Natural killer cell (primary cell): Measurements from ENCODE around the gene GEN1. TPM values are rescaled to one million over a fixed set of nuclear protein-coding genes. Genes with fewer than 3 reads are reported as not detected.

ENCODE experiments used
- ATAC-seq, 3 donors: fragments of 150-1000 bp in 2 of 3; fragments of 200-7000 bp in 1 of 3; cut with Tn5 transposase; 1 replicate in 1 of 3; 2 replicates in 2 of 3; pipeline ENCODE4 v1.10.0; 2021; ENCODE audit warnings: mild to moderate bottlenecking in 2 of 3, moderate library complexity in 2 of 3
- DNase-seq, 2 donors: peaks; one replicate each; pipeline versions ENCODE4 v3.0.0 to v3.0.0-alpha.2; 2013 to 2021; ENCODE audit warnings: mixed read lengths in 1 of 2
- H3K27ac ChIP-seq: one replicate; pipeline ENCODE4 v1.5.1; 2013; ENCODE audit warnings: mild to moderate bottlenecking, low read length
- H3K27me3 ChIP-seq: one replicate; pipeline ENCODE4 v1.6.1; 2013; ENCODE audit warnings: low read length; ENCODE audit not compliant: control insufficient read depth, insufficient read depth
- H3K36me3 ChIP-seq: one replicate; pipeline ENCODE4 v1.6.1; 2013; ENCODE audit warnings: low read length; ENCODE audit not compliant: control insufficient read depth, insufficient read depth
- H3K4me1 ChIP-seq: one replicate; pipeline ENCODE4 v1.6.1; 2013; ENCODE audit warnings: low read length; ENCODE audit not compliant: control insufficient read depth, insufficient read depth
- H3K4me3 ChIP-seq: one replicate; pipeline ENCODE4 v1.5.1; 2013; ENCODE audit warnings: low read length
- H3K9me3 ChIP-seq: one replicate; pipeline ENCODE4 v1.6.1; 2013; ENCODE audit warnings: low read length; ENCODE audit not compliant: control insufficient read depth, insufficient read depth
- H3K27ac Mint-ChIP-seq, 2 donors: one replicate each; pipeline ENCODE4 v1.8.0; 2022; ENCODE audit warnings: mild to moderate bottlenecking in 2 of 2, mixed read lengths in 2 of 2, moderate library complexity in 1 of 2
- H3K27me3 Mint-ChIP-seq, 2 donors: one replicate each; pipeline ENCODE4 v1.8.0; 2022; ENCODE audit warnings: low read depth in 2 of 2, mixed read lengths in 2 of 2
- H3K36me3 Mint-ChIP-seq: one replicate; pipeline ENCODE4 v1.8.0; 2022; ENCODE audit warnings: mixed read lengths
- H3K4me1 Mint-ChIP-seq, 2 donors: one replicate each; pipeline ENCODE4 v1.8.0; 2022; ENCODE audit warnings: mixed read lengths in 2 of 2
- H3K4me3 Mint-ChIP-seq: one replicate; pipeline ENCODE4 v1.8.0; 2022; ENCODE audit warnings: mild to moderate bottlenecking, moderate library complexity, mixed read lengths
- H3K9me3 Mint-ChIP-seq, 2 donors: one replicate each; pipeline ENCODE4 v1.8.0; 2022; ENCODE audit warnings: mixed read lengths in 2 of 2
- WGBS: methylation state at CpG from one replicate; pipeline ENCODE4 v1.1.7; 2013; ENCODE audit warnings: missing lambda C conversion rate; ENCODE audit not compliant: insufficient coverage; 5-methylcytosine and 5-hydroxymethylcytosine counted together
- intact Hi-C: fragments of 100-400 bp; cut with micrococcal nuclease; formaldehyde crosslinking; loops from one replicate; pipeline ENCODE4 v1.14.2; 2022
- total RNA-seq, 4 donors: library from RNA; stranded (reverse); fragments of 120-200 nt in 1 of 4; gene quantifications; one replicate each; pipeline versions ENCODE4 v1.2.3 to v1.2.4, GENCODE V29; 2013 to 2022
- TF ChIP-seq, protein P1 (sequence below): fragments of 200-600 bp; IDR thresholded peaks from one replicate; pipeline ENCODE4 v1.8.0; 2022; ENCODE audit warnings: antibody characterized with exemption

The GEN1 gene
- total RNA-seq, 3 donors from 2014 or later (not counting 1 experiment from before 2014, with no cell fraction given), result 11.1 to 19.0 (median 17.3) TPM

DNA sequence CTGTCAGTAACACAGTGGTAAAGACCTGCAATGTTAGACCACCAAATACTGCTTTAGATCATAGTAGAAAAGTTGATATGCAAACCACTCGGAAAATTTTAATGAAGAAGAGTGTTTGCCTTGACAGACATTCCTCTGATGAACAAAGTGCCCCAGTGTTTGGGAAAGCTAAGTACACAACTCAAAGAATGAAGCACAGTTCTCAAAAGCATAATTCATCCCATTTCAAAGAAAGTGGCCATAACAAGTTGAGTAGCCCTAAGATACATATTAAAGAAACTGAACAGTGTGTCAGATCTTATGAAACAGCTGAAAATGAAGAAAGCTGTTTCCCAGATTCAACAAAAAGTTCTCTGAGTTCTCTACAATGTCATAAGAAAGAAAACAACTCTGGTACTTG lies 27.5 kb downstream of the GEN1 start:
- peaks cover 9% of the 10 kb centered on the region for H3K36me3 ChIP-seq
- whole genome bisulfite sequencing, result 87% methylated on average over 1 of the region's 1 CpG

DNA sequence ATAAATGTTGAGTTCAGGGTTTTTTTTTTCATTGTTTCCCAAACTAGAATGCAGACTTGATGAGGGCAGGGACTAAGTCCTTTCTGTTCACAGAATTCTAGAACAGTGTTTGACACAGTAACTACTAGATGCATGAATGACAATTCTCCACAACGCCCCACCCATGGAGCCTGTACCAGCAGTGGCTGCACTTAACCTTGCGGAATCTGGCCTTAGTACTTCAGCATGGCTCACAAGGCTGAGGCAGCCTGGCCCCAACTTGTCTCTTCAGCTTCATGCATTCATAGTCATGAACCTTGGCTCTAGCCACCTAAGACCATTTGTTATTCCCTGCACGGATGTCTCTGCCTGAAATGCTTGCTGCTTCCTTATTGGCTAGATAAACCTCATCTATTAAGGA lies 32.8 kb downstream of the GEN1 start:
- no peak overlapping the region for H3K4me3 Mint-ChIP-seq
- no peaks in the 10 kb centered on the region for H3K9me3 ChIP-seq
- no peaks in the 10 kb centered on the region for H3K4me1 ChIP-seq
- no peaks in the 10 kb centered on the region for H3K9me3 Mint-ChIP-seq
- intact Hi-C loops, result no loop called here
- DNase-seq (no peak), ATAC-seq (no peak)
- peaks cover 11 to 13% of the 10 kb centered on the region in 2 donors for H3K27me3 Mint-ChIP-seq
- TF ChIP-seq, protein P1, sequence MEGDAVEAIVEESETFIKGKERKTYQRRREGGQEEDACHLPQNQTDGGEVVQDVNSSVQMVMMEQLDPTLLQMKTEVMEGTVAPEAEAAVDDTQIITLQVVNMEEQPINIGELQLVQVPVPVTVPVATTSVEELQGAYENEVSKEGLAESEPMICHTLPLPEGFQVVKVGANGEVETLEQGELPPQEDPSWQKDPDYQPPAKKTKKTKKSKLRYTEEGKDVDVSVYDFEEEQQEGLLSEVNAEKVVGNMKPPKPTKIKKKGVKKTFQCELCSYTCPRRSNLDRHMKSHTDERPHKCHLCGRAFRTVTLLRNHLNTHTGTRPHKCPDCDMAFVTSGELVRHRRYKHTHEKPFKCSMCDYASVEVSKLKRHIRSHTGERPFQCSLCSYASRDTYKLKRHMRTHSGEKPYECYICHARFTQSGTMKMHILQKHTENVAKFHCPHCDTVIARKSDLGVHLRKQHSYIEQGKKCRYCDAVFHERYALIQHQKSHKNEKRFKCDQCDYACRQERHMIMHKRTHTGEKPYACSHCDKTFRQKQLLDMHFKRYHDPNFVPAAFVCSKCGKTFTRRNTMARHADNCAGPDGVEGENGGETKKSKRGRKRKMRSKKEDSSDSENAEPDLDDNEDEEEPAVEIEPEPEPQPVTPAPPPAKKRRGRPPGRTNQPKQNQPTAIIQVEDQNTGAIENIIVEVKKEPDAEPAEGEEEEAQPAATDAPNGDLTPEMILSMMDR, result no peak
- WGBS, result 96% methylated on average over 3 of the region's 3 CpGs
- H3K27me3 ChIP-seq, result peaks cover 5% of the 10 kb centered on the region
- no peaks in the 10 kb centered on the region for H3K4me1 Mint-ChIP-seq
- no peaks in the 10 kb centered on the region for H3K36me3 Mint-ChIP-seq
- H3K36me3 ChIP-seq, result no peaks in the 10 kb centered on the region
- no peak overlapping the region for H3K27ac ChIP-seq
- no peak overlapping the region for H3K27ac Mint-ChIP-seq
- H3K4me3 ChIP-seq, result no peak overlapping the region

More for the DNA sequence above, 27.5 kb downstream of the GEN1 start:
- TF ChIP-seq, protein P1, result no peak
- no peak overlapping the region for H3K27ac ChIP-seq
- H3K27me3 Mint-ChIP-seq, result no peaks in the 10 kb centered on the region
- H3K36me3 Mint-ChIP-seq, result peaks cover 2% of the 10 kb centered on the region
- H3K4me3 Mint-ChIP-seq, result no peak overlapping the region
- no peak overlapping the region for H3K4me3 ChIP-seq
- DNase-seq, result no peak
- no peak for ATAC-seq
- no peaks in the 10 kb centered on the region for H3K27me3 ChIP-seq
- intact Hi-C loops, result no loop called here
- H3K4me1 ChIP-seq, result no peaks in the 10 kb centered on the region
- no peaks in the 10 kb centered on the region for H3K9me3 Mint-ChIP-seq
- H3K4me1 Mint-ChIP-seq, result no peaks in the 10 kb centered on the region
- H3K9me3 ChIP-seq, result no peaks in the 10 kb centered on the region
- H3K27ac Mint-ChIP-seq, result no peak overlapping the region

DNA sequence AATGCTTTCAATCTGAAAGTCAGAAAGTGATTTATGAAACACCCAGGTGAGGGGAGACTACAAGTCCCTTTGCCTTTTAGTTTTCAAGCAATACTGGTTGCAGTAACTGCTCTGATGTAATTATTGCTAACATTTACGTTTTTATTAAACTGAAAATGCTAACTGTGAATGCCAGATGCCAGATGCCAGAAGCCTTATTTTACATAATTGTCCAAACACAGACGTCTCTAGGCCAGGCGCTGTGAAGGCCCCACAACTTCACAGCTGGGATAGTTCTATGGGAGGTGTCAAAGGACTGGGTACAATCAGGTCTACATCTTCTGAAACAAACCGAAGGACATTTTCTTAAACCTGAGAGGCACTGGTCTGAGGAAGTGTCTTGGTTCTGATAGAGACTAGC lies 34.8 kb downstream of the GEN1 start:
- Mint-ChIP-seq H3K4me1 (no peaks in the 10 kb centered on the region), H3K27ac (no peak overlapping the region), H3K4me3 (no peak overlapping the region), H3K27me3 (peaks cover 19 to 32% of the 10 kb centered on the region in 2 donors), H3K36me3 (no peaks in the 10 kb centered on the region), H3K9me3 (no peaks in the 10 kb centered on the region)
- Histone ChIP-seq H3K27me3 (peaks cover 5% of the 10 kb centered on the region), H3K9me3 (no peaks in the 10 kb centered on the region), H3K36me3 (no peaks in the 10 kb centered on the region), H3K4me3 (no peak overlapping the region), H3K27ac (no peak overlapping the region), H3K4me1 (no peaks in the 10 kb centered on the region)
- TF ChIP-seq, protein P1, result no peak
- DNase-seq (no peak), ATAC-seq (no peak)
- intact Hi-C loops, result no loop called here
- WGBS, result 91% methylated on average over 3 of the region's 4 CpGs

DNA sequence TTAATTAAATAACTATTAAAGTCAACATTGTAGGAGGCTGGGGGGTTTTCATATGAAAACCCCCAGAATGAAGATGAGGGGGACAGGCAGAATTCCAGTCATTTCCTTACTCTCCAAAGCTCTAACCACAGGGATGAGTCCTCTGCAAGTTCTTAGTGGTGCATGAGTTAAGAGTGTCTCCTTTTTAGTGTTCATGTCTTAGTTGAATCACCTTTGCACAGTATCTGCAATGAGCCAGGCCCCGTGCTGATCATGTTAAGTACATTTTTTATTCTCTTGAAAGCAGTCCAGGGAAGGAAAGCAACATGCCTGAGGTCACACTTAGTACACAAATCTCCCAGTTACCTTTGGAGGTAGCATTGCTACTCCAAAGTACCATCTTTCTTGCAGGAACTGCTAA lies 36.6 kb downstream of the GEN1 start:
- H3K9me3 ChIP-seq, result no peaks in the 10 kb centered on the region
- Mint-ChIP-seq H3K36me3 (no peaks in the 10 kb centered on the region), H3K4me3 (no peak overlapping the region), H3K27ac (no peak overlapping the region), H3K9me3 (no peaks in the 10 kb centered on the region), H3K4me1 (no peaks in the 10 kb centered on the region), H3K27me3 (peaks cover 28 to 35% of the 10 kb centered on the region in 2 donors)
- no peaks in the 10 kb centered on the region for H3K4me1 ChIP-seq
- H3K27me3 ChIP-seq, result peaks cover 5% of the 10 kb centered on the region
- 33% methylated on average over 1 of the region's 1 CpG for WGBS
- no peak overlapping the region for H3K27ac ChIP-seq
- no peak for ATAC-seq
- TF ChIP-seq, protein P1, result no peak
- no peaks in the 10 kb centered on the region for H3K36me3 ChIP-seq
- no peak for DNase-seq
- intact Hi-C loops, result no loop called here
- no peak overlapping the region for H3K4me3 ChIP-seq
